ENCODE results near the gene CAPRIN2. TPM values are rescaled to one million over a fixed set of nuclear protein-coding genes. Genes with fewer than 3 reads are reported as not detected.

The CAPRIN2 gene
- total RNA-seq, 4 donors from 2014 or later, result 12.1 to 29.0 (median 16.2) TPM

GRCh38 chr12:30785630-30786029 lies 30.9 kb upstream of the CAPRIN2 start:
- TF ChIP-seq POLR2A (IDR thresholded peaks at IDR 0.05), result no peak
- TF ChIP-seq CTCF (IDR thresholded peaks at IDR 0.05), result no peak
- no peak overlapping the region for H3K4me3 ChIP-seq (ENCODE audit: low read depth, poor library complexity, severe bottlenecking)
- 69 to 85% methylated on average over 2 of the region's 2 CpGs for WGBS, 2 donors
- intact Hi-C loops (cut with DNase I; ENCODE audit: low total_unique reads), result no loop called here
- no peak for DNase-seq (ENCODE audit: low spot score in 2 of 2)

GRCh38 chr12:30784508-30784907 lies 29.8 kb upstream of the CAPRIN2 start:
- WGBS, 2 donors, result 95 to 96% methylated on average over 1 of the region's 1 CpG
- no peak overlapping the region for H3K4me3 ChIP-seq (ENCODE audit: low read depth, poor library complexity, severe bottlenecking)
- no peak for DNase-seq (ENCODE audit: low spot score in 2 of 2)
- TF ChIP-seq POLR2A (IDR thresholded peaks at IDR 0.05), result no peak
- TF ChIP-seq CTCF (IDR thresholded peaks at IDR 0.05), result no peak
- intact Hi-C loops (cut with DNase I; ENCODE audit: low total_unique reads), result no loop called here

DNA sequence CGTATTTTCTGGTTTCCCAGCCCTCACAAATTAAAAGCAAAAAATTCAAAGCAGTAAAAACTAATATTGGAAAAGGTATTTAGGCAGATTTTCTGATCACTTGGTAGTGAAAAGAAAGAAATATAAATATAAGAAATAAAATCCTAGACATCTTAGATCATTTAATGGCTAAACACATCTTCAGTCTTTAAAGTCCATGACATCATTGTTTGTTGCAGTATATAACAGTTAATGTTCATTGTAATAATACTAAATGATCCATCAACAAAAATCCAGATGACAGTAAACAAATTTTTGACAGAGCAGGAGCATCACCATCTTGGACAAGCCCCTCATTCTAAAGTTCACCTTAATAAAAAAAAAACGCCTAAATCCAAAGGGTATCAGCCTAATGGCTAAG lies 29.2 kb upstream of the CAPRIN2 start:
- TF ChIP-seq CTCF (IDR thresholded peaks at IDR 0.05) (no peak), POLR2A (IDR thresholded peaks at IDR 0.05) (no peak)
- intact Hi-C loops (cut with DNase I; ENCODE audit: low total_unique reads), result no loop called here
- 83 to 88% methylated on average over 2 of the region's 2 CpGs for WGBS, 2 donors

DNA sequence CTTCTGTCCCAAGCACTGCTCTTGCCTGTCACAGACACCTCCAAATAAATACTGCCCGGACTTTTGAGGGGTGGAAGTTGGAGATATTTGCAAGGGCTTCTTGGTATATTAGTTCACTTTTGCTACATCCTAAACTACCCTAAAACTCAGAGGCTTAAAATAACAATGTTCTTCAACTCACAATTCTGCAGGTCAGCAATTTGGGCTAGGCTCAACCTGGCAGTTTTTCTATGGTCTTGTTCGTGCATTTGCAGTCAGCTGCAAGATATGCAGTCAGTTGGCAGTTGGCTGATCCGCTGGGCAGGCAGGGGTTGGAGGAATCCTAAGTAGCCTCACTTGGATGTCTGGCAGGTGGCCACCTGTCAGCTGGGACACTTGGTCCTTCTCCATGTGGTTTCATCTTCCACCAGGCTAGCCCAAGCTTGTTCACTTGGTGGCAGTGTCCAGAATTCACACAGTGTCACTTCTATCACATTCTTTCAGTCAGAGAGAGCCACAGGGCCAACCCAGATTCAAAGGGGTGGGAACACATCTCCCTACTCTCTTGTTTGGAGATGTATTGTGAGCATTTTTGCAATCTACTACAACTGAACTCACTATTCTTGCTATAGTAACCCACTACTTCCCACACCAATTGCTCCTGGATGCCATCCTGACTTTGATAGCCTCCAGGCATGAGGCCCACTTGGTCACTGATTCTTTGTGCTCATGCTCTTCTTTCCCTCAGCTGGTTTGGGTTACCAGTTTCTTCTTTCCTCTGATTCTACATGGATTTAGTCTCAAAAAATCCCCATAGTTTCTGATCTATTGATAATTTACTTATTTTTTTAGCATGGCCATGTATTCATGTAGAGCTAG lies 27.8 kb upstream of the CAPRIN2 start:
- TF ChIP-seq CTCF (IDR thresholded peaks at IDR 0.05) (no peak), POLR2A (IDR thresholded peaks at IDR 0.05) (no peak)
- DNase-seq (ENCODE audit: low spot score in 2 of 2), result no peak
- intact Hi-C loops (cut with DNase I; ENCODE audit: low total_unique reads), result no loop called here
- no peak overlapping the region for H3K4me3 ChIP-seq (ENCODE audit: low read depth, poor library complexity, severe bottlenecking)
- 84 to 87% methylated on average over 3 of the region's 3 CpGs for WGBS, 2 donors

More for the DNA sequence above, 29.2 kb upstream of the CAPRIN2 start:
- no peak for DNase-seq (ENCODE audit: low spot score in 2 of 2)
- no peak overlapping the region for H3K4me3 ChIP-seq (ENCODE audit: low read depth, poor library complexity, severe bottlenecking)

GRCh38 chr12:30779578-30779977 lies 24.8 kb upstream of the CAPRIN2 start:
- no peak for DNase-seq (ENCODE audit: low spot score in 2 of 2)
- no peak for TF ChIP-seq POLR2A (IDR thresholded peaks at IDR 0.05)
- no peak for TF ChIP-seq CTCF (IDR thresholded peaks at IDR 0.05)
- intact Hi-C loops (cut with DNase I; ENCODE audit: low total_unique reads), result no loop called here
- H3K4me3 ChIP-seq (ENCODE audit: low read depth, poor library complexity, severe bottlenecking), result no peak overlapping the region
- WGBS, 2 donors, result 85 to 86% methylated on average over 5 of the region's 5 CpGs

- no peak for TF ChIP-seq POLR2A (IDR thresholded peaks at IDR 0.05)
- TF ChIP-seq CTCF (IDR thresholded peaks at IDR 0.05), result no peak
These were observed 24.4 kb upstream of the CAPRIN2 start for GRCh38 chr12:30779178-30779577.

More at GRCh38 chr12:30779178-30779577, 24.4 kb upstream of the CAPRIN2 start:
- intact Hi-C loops (cut with DNase I; ENCODE audit: low total_unique reads), result no loop called here
- DNase-seq (ENCODE audit: low spot score in 2 of 2), result no peak
- no peak overlapping the region for H3K4me3 ChIP-seq (ENCODE audit: low read depth, poor library complexity, severe bottlenecking)
